Measurements from ENCODE around the gene DSTYK.
"Not testable (repeated sequence)": the region's sequence is repeated elsewhere in the genome, so short reads cannot be mapped to it uniquely, and the experiment has no call there.

DSTYK gene

DNA sequence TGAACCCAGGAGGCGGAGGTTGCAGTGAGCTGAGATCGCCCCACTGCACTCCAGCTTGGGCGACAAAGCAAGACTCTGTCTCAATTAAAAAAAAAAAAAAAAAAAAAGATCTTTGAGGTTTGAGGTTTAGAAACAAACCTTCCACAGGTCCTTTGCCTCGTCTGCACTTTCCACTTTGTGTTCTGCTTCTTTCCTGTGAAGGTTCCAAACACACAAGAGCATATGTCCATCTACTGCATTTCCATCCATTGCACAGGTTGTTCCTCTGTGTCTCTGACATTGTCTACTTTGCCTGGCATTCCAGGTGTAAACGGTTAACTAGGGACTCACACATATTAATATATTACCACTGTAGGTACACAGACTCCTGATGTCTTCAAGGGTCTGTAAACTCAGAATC is 40.1 kb downstream of the DSTYK start:
- DNase-seq: no peak

DNA sequence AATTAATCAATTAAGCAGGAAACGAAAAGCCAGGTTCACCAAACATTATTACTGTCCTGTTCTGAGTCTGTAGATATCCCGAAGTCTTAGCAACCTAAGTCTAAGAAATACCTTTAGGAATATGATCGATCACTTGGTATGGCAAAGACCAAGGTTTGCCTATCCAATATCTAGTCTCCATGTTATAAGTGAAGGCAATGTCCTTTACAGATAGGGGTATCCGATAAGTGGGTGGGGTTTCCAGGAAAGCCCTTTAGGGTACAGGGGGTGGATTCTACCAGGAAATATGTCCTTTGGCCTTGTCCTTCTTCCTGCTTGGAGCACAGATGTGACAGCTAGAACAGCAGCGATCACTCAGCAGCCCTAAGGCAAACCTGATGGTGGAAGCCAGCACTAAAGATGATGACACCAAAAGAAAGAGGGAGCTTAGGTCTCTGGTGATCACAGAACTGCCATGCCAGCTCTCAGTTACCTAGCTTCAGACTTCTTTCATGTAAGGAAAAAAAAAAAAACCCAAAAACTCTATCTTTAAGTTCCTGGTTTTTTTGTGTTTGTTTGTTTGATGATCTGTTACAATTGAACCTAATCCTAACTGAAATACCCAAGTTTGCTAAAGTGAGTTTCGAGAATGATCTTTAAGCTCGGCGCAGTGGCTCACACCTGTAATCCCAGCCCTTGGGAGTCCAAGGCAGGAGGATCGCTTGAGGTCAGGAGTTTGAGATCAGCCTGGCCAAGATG is 40.8 kb downstream of the DSTYK start:
- DNase-seq: no peak

DNA sequence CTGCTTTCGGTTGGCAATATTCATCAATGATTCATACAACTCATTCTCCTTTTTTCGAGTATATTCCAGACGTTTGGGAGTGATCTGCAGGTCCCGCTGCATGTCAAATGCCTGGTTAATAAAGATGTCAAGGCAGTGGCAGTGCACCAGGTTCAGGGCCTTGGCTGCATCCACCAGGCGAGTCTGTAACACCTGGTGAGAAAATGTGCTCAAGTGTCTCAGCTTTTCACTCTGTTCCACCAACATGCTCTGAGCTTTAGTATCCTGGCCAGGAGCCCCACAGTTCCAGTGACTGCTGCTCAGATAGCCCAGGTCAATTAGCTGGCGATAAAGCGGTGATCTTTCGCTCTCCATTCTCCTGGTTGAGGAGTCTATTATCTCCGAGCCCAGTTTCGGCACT is 42.3 kb downstream of the DSTYK start:
- no peak for DNase-seq

DNA sequence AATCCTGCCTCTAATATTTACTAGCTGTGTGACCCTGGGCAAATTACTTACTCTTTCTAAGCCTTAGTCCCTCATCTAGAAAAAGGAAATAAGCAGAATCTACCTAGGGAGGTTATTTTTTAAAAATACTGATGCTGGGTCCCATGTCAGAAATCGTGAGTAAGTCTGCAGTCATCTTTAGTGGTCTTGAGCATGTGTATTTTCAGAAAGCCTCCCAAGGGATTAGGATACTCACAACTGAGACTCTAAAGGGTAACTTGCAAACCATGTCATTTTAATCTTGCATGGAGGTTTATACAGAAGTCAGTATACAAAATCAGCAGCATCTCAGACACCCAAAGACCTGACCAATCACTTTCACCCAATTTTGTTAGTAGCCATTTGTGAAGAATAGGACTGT is 43.2 kb downstream of the DSTYK start:
- DNase-seq: no peak

DNA sequence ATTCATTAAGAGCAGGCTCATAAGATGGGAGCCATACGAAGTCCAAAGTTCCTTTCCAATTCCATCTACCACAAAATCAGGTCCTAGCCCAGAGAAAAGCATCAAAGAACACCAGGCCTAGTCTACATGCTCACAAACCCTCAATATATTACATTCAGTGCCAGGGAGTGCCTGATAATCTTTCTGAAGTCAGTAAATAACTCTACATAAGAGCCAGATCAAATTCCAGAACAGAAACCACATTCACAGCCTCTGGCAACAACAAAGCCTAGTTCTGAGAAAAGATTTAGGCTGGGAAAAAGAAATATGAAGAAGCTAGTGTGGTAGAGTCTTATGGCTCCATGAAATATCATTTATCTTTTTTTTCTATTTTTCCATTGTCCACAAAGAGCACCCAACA is 49.2 kb downstream of the DSTYK start:
- no peak for DNase-seq

DNA sequence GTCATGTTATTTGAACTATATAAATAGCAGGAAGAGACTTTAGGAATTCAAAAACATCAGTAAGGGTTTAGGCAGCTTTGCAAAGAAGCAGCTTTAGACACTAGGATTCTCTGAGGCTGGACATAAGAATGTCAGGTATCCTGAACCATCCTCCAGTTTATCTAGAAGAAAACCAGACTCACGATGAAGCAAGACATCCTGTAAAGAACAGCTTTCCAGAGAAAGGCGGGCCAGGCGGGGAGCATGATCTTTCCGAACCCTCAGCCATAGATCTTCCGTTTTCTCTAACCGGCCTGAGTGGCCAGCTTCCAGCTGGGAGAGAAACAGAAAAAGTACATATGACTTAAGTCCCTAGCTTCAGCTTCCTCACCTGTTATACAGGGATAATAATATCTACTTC is 50.4 kb downstream of the DSTYK start:
- DNase-seq: no peak

DNA sequence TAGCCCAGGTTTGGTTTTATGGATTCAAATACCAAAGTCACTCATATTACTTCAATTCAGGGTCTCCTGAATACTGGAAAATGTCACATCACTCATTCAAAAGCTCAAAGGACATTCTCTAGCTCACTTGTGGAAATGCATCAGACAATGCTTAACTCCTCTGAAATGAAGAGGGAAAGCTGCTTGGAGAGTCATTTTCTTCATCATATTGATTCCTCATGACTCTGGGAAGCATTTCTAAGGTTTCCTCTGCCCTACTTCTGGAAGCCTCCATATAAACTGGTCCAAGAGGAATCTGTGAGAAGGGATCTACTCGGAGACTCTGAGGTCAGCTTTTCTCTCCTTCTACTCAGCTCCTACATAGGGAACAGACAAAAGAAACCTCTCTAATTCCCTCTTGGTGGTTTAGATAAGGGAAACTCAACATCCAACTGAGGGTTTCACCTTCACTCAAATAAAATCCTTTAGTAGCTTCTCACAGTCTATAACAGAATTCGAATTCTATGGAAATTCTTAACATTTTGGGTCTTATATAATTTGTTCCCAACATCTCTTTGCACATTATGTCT is 53.4 kb downstream of the DSTYK start:
- DNase-seq: no peak

DNA sequence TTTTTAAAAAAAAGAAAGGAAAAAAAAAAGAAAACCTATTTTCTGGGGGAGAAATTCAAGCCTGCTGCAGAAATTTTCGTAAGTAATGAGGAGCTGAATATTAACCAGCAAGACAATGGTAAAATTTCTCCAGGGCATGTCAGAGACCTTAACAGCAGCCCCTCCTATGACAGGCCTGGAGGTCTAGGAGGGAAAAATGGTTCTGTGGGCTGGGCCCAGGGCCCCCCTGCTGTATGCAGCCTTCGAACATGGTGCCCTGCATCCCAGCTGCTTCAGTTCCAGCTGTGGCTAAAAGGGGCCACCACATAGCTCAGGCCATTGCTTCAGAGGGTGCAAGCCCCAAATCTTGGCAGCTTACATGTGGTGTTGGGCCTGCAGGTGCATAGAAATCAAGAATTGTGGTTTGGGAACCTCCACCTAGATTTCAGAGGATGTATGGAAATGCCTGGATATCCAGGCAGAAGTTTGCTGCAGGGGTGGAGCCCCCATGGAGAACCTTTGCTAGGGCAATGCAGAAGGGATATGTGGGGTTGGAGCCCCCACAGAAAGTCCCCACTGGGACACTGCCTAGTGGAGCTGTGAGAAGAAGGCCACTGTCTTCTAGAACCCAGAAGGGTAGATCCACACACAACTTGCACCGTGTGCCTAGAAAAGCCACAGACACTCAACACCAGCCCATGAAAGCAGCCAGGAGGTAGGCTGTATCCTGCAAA is 55.7 kb downstream of the DSTYK start:
- DNase-seq: not testable (repeated sequence)

DNA sequence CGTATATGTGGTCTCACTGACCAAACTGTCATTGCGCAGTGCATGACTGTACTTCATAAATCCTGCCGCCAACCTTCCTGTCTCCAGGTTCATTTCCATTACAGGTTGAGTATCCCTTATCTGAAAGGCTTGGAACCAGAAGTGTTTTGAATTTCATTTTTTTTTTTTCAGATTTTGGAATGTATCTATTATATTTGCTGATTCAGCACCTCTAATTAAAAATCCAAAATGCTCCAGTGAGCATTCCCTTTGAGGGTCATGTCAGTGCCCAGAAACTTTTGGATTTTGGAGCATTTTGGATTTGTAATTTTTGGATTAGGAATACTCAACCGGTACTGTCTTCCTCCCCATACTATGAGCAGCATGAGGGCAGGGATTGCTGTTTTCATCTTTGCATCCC is 59.0 kb downstream of the DSTYK start:
- DNase-seq: no peak

DNA sequence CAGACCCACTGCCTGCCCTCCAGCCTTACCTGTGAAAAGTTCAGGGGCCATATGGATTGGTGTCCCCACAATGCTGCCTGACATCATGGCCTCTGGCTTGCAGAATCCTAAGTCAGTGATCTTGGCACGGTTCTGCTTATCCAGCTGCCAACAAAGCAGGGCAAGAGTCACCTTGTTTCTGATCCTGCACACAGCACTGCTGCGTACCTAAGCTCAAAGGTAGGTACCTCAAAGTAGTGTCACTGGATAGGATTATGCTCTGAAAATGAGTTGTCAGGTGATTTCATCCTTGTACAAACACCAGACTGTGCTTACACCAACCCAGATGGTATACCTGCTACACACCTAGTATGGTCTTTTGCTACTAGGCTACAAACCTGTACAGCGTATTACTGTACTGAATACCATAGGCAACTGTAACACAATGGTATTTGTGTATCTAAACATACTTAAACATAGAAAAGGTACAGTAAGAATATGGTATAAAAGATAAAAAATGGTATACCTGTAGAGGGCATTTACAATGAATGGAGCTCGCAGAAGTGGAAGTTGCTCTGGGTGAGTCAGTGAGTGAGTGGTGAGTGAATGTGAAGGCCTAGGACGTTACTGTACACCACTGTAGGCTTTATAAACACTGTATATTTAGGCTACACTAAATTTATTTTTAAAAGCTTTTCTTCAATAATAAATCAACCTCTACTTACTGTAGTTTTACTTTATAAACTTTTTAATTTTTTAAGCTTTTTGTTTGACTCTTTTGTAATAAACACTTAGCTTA is 60.7 kb downstream of the DSTYK start:
- DNase-seq: no peak

DNA sequence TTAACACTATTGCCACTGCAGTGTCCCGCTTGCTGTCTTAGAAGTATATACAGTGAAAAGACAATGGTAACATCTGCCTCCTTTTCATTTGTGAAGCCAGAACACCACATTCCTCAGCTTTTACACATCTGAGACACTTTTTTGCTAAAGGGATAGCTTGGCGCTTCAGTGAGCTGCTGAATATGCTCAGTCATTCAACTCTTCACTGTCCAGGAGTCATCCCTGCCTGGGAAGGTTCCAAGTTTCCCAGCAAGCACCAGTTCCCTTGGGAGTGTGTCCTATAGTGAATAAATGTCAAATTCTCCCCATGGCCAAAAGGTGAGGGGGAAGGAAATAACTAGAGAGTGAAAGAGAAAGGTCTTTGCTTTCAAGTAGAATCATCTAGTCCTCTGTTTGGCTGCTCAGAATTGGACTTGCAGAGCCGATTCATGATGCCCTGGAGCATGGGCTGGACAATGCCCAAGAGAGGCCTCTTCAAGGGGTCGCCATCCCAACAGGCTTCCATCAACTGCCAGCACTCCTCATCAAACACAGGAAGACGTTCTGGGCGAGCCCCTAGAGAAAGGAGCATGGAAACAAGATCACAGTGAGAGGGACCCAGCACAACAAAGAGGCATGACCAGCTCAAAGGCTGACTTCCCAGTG is 64.2 kb downstream of the DSTYK start:
- no peak for DNase-seq

DNA sequence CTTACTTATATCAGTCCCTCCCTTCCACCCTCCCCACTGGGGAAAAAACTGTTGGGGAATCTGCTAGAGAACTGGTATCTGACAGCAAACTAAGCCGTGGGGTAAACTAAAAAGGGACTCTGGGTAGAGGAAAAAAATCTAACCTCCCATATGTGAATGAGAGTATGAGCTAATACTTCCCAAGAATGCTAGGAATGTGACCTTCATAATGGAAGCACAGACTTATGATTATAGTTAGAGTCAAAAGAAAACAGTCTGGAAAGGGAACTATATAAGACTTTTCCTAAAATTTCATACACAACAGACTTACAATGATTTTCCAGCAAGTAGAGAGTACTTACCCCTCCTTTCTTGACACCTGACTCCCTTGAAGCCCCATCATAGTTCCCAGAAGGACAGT is 66.8 kb downstream of the DSTYK start:
- DNase-seq: peak in 1 of 2 experiments; percentile 12

DNA sequence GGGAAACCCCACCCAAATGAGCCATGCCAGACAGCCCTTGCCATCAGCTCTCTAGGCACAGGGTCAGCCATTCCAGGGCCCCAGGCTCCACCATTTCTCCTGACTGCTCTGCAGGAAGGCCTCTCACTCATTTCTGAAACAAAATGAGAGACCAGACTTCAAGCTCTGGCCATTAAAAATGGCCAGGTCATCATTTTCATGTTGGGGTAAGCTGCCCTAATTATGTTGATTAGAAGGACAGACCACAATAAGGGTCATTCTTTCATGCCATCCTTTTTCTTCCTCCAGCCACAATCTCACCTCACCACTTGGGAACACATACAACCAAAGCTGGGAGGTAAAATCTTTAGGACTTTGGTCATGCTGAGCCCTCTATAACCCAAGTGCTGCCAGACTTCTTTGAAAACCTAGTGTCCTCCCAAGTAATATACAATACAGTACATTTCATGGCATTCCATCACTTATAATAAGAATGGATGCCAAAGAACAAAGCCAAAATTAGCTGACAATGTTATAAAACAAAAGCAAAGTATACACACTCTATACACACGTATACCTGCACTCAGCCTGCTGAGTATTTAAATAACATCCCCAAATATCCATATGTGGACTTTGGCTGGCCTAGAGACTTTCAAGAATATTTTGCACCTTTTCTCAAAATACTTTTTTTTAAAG is 67.3 kb downstream of the DSTYK start:
- no peak for DNase-seq

DNA sequence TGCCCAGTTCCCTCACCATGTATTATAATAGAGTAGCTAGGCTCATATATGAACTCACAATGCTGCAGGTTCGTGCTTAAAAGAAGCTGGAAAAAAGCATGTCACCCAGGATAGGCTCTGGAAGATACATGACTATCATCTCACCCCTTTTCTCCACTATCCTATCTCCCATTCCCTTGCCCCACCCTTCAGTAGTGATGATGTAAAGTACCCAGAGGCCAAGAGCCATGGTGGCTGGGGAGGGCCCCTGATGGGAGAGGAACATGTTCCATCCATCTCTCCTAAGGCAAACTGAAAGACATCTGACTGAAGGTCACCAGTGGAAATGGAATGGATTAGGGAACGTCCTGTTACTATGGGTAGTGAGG is 69.4 kb downstream of the DSTYK start:
- DNase-seq: no peak

DNA sequence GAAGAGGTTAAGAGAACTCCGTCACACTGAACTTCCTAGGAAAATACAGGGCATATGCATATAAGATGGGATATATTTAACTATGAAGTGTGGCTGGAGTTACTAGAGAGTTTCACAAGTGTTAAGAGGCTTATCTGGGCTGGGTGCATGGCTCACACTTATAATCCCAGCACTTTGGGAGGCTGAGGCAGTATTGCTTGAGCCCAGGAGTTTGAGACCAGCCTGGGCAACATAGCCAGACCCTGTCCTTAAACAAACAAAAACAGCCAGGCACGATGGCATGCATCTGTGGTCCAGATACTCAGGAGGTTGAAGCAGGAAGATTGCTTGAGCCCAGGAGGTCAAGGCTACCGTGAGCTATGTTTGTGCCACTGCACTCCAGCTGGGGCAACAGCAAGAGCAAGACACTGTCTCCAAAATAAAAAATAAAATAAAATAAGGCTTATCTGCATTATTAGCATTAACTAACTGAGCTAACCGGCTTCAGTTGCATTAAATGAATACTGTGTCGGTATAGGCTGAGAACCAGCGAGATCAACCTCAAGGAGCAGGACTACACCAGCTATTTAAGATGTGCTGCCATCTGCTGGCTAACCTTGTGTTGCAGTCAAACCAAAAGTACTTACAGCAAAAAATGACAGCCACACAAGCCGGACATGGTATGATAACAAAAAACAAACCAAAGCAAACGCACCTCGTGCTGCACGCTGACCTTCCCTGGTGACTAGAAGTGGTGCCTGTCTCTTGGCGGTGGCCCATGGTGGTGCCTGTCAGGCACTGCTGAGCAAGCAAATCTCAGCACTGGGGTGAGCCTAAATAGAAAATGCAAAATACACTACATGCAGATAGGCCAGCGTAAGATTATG is 70.0 kb downstream of the DSTYK start:
- peak in 1 of 2 experiments; percentile 47 for DNase-seq

DNA sequence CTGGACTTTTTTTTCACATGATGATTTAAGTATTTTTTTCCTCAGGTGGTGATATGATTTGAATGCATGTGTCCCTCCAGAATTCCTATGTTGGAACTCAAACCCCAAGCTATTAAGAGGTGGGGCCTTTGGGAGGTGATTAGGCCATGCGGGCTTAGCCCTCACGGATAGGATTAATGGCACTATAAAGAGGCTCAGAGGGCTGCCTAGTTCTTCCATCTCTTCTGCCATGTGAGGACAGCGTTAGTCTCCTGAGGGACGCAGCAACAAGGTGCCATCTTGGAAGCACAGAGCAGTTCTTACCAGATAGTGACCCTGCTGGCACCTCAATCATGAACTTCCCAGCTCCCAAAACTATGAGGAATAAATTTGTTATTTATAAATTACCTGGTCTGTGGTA is 71.4 kb downstream of the DSTYK start:
- DNase-seq: no peak

DNA sequence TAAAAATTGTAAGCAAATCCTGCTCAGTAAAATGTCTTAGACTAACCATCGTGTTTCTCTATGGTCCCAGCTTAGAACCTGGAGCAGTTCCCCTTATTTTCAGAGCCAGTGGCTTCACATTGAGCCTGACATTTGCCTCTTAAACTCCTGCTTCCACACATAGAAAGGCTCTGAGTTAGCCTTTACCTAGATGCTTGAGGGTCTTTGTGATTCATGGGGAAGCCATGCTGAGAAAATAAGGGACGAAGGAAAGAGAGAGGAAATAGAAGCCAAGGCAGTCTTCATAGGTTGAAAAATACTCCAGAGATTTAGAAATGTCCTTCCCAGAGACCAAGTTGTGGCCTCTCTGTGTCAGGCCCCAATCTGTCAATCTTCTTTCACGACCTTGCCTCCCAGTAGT is 73.6 kb downstream of the DSTYK start:
- DNase-seq: no peak

DNA sequence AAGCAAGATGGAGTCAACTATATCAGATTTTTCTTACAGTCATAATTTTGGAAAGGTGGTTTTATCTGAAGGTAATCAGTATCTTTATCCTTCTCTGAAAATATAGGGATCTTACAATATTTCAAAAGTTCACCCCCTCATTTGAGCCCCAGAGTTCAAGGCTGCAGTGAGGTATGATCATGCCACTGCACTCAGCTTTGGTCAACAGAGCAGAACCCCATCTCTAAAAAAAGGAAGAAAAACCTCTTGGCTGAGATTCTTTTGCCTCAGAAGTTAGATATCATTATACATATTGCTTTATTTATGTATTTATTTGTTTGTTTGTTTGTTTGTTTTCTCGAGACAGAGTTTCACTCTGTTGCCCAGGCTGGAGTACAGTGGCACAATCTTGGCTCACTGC is 78.2 kb downstream of the DSTYK start:
- no peak for DNase-seq

DNA sequence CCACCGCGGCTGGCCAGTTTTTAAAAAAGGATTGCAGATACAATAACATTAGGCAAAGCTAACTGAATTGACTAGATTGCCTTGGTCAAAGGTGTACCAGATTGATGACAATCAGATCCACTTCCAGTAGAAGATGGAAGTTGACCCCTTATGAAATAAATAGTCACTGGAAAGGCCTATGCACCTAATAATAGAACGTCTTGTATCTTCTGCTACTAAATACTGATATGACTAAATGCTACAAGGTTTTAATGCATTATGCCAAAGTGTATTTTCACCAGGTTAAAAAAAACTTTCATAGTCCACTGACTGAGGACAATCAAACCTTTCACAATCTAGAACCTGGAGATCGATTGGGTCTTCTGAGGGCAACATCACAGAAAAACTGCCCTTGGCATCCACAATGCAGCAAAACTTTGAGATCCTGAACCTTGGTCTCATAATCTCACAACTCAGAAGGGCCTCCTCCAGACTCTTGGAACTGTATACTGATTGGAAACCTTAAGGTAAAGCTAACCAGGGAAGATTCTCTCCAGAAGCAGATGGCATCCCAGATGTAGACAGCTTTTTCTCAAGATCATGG is 82.0 kb downstream of the DSTYK start:
- no peak for DNase-seq

DNA sequence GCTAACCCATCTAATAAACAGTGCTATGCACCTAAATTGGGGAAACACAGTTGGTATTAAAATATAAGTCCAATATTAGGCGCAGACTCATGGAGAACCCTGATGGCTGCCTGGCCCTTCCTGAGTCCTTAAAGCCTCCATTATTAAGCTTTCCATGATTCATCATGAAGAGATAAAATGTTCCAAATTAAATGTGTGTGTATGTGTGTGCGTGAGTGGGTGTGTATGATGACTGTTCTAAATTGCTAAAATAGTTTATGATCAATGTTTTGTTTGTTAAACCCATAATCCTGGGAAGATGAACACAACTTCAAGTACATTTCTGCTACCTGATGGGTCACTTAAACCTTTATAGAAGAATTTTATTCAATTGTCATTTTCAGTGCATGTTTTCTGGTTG is 83.5 kb downstream of the DSTYK start:
- DNase-seq: no peak

DNA sequence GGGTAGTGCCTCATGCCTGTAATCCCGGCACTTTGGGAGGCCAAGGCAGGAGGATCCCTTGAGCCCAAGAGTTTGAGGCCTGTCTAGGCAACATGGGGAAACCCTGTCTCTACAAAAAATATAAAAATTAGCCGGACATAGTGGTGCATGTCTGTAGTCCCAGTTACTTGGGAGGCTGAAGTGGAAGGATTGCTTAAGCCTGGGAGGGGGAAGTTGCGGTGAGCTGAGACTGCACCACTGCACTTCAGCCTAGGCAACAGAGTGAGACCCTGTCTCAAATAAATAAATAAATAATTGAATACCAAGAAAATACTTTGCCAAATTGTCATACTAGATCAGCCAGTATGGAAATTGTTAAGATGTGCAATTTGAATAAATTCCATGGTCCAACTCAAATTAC is 83.9 kb downstream of the DSTYK start:
- DNase-seq: no peak

Measured in SW 1271 (cell line).